DND-41 (cell line): ENCODE results near the gene SYCP1.

ENCODE experiments used
- EZH2 ChIP-seq: IDR thresholded peaks from 3 replicates; pipeline ENCODE4 v1.6.1; 2012; ENCODE audit warnings: borderline replicate concordance, low read depth, mild to moderate bottlenecking, moderate library complexity, low read length, inconsistent platforms; ENCODE audit not compliant: severe bottlenecking
- TF ChIP-seq, protein P1 (sequence below): IDR thresholded peaks from 2 replicates; pipeline ENCODE4 v1.5.1; 2012; ENCODE audit warnings: borderline replicate concordance, low read length, moderate library complexity, mild to moderate bottlenecking; ENCODE audit not compliant: poor library complexity, severe bottlenecking; ENCODE audit errors: extremely low read depth

DNA sequence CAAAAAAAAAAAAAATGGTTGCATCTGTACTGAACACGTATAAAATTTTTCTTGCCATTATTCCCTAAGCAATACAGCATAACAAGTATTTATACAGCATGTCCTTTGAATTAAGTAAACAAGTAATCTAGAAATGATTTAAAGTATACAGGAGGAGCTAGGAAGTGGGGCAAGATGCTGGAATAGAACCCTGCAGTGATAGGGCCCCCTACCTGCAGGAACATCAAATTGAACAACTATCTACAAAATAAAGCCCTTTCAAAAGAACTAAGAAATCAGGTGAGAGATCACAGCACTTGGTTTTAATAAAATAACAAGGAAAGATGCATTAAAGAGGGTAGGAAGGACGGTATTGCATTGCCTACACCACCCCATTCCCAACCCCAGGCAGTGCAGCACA is 185.8 kb downstream of the SYCP1 start:
- TF ChIP-seq, protein P1, sequence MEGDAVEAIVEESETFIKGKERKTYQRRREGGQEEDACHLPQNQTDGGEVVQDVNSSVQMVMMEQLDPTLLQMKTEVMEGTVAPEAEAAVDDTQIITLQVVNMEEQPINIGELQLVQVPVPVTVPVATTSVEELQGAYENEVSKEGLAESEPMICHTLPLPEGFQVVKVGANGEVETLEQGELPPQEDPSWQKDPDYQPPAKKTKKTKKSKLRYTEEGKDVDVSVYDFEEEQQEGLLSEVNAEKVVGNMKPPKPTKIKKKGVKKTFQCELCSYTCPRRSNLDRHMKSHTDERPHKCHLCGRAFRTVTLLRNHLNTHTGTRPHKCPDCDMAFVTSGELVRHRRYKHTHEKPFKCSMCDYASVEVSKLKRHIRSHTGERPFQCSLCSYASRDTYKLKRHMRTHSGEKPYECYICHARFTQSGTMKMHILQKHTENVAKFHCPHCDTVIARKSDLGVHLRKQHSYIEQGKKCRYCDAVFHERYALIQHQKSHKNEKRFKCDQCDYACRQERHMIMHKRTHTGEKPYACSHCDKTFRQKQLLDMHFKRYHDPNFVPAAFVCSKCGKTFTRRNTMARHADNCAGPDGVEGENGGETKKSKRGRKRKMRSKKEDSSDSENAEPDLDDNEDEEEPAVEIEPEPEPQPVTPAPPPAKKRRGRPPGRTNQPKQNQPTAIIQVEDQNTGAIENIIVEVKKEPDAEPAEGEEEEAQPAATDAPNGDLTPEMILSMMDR, result peak; percentile 6
- TF ChIP-seq EZH2, result no peak
